HEK293 (cell line): ENCODE measurements around the gene IDI1.

ENCODE experiments used
- GLI2 ChIP-seq: fragments of 450-650 bp; formaldehyde crosslinking; IDR thresholded peaks from 2 replicates; pipeline ENCODE4; 2017; ENCODE audit warnings: missing biosample characterization, missing genetic modification characterization, low read depth, borderline replicate concordance
- PRDM1 ChIP-seq: fragments of 450-650 bp; formaldehyde crosslinking; IDR thresholded peaks from 2 replicates; pipeline ENCODE4; 2016; ENCODE audit warnings: missing biosample characterization, missing genetic modification characterization
- RBAK ChIP-seq: fragments of 450-650 bp; formaldehyde crosslinking; IDR thresholded peaks from 2 replicates; pipeline ENCODE4 v1.5.1; 2016; ENCODE audit warnings: missing biosample characterization, missing genetic modification characterization
- ZBTB8A ChIP-seq: fragments of 450-650 bp; formaldehyde crosslinking; IDR thresholded peaks from 2 replicates; pipeline ENCODE4 v1.5.1; 2016; ENCODE audit warnings: missing biosample characterization, missing genetic modification characterization
- ZFP37 ChIP-seq: fragments of 450-650 bp; formaldehyde crosslinking; IDR thresholded peaks from 2 replicates; pipeline ENCODE4 v1.5.1; 2016; ENCODE audit warnings: missing biosample characterization, missing genetic modification characterization
- ZNF274 ChIP-seq, 2 experiments: fragments of 200-500 bp in 1 of 2; fragments of 450-650 bp in 1 of 2; sonication (Bioruptor generic) in 1 of 2; formaldehyde crosslinking in 1 of 2; IDR thresholded peaks; 2 replicates each; pipeline versions ENCODE4 v1.5.1 to v1.6.1; 2014 to 2016; ENCODE audit warnings: borderline replicate concordance in 1 of 2, inconsistent platforms in 1 of 2, low read length in 1 of 2, missing biosample characterization in 1 of 2, missing genetic modification characterization in 1 of 2
- ZNF335 ChIP-seq: fragments of 450-650 bp; formaldehyde crosslinking; conservative IDR thresholded peaks from 2 replicates; pipeline ENCODE4 v1.5.1; 2016; ENCODE audit warnings: missing biosample characterization, missing genetic modification characterization
- ZNF530 ChIP-seq: fragments of 450-650 bp; formaldehyde crosslinking; IDR thresholded peaks from 2 replicates; pipeline ENCODE4 v1.5.1; 2016; ENCODE audit warnings: low read depth, missing biosample characterization, missing genetic modification characterization
- ZNF549 ChIP-seq: fragments of 450-650 bp; IDR thresholded peaks from 2 replicates; pipeline ENCODE4 v1.5.1; 2018; ENCODE audit warnings: missing biosample characterization, missing genetic modification characterization, mild to moderate bottlenecking, inconsistent platforms, moderate library complexity
- ZNF585B ChIP-seq: fragments of 450-650 bp; formaldehyde crosslinking; IDR thresholded peaks from 2 replicates; pipeline ENCODE4 v1.5.1; 2016; ENCODE audit warnings: missing biosample characterization, missing genetic modification characterization
- ZNF629 ChIP-seq: fragments of 450-650 bp; formaldehyde crosslinking; IDR thresholded peaks from 2 replicates; pipeline ENCODE4 v1.5.1; 2017; ENCODE audit warnings: missing biosample characterization, missing genetic modification characterization
- ZNF701 ChIP-seq: fragments of 450-650 bp; formaldehyde crosslinking; IDR thresholded peaks from 2 replicates; pipeline ENCODE4 v1.5.1; 2016; ENCODE audit warnings: missing biosample characterization, missing genetic modification characterization
- TF ChIP-seq, protein P1 (sequence below): fragments of 450-650 bp; formaldehyde crosslinking; IDR thresholded peaks from 2 replicates; pipeline ENCODE4 v1.5.1; 2016; ENCODE audit warnings: missing biosample characterization, missing genetic modification characterization

DNA sequence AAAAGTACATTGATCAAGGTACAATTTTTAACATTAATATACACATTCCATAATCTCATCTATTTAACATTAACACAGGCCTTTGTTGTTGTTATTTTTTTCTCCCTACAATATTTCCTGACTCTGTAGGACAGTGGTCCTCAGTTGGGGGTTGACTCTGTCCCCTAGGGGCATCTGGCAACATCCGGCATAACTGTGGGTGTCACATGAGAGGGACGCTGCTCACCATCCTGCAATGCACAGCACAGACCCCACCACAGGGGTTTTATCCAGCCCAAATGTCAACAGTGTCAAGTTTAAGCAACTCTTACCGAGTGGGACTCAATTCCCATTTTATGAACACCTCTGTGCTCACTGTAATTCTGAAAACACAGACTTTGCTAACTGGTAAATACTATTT lies 8.8 kb downstream of the IDI1 start:
- no peak for TF ChIP-seq ZBTB8A (tag by site-specific recombination)
- TF ChIP-seq, protein P1, sequence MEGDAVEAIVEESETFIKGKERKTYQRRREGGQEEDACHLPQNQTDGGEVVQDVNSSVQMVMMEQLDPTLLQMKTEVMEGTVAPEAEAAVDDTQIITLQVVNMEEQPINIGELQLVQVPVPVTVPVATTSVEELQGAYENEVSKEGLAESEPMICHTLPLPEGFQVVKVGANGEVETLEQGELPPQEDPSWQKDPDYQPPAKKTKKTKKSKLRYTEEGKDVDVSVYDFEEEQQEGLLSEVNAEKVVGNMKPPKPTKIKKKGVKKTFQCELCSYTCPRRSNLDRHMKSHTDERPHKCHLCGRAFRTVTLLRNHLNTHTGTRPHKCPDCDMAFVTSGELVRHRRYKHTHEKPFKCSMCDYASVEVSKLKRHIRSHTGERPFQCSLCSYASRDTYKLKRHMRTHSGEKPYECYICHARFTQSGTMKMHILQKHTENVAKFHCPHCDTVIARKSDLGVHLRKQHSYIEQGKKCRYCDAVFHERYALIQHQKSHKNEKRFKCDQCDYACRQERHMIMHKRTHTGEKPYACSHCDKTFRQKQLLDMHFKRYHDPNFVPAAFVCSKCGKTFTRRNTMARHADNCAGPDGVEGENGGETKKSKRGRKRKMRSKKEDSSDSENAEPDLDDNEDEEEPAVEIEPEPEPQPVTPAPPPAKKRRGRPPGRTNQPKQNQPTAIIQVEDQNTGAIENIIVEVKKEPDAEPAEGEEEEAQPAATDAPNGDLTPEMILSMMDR (tag by site-specific recombination) = no peak
- no peak for TF ChIP-seq PRDM1 (tag by site-specific recombination)
- TF ChIP-seq ZNF274 (IDR thresholded peaks at IDR 0.05; ENCODE audit: low read length) = no peak
- TF ChIP-seq ZNF274 (tag by site-specific recombination; IDR thresholded peaks at IDR 0.05; ENCODE audit: borderline replicate concordance) = no peak
- no peak for TF ChIP-seq ZNF701 (tag by site-specific recombination)
- TF ChIP-seq ZNF629 (tag by site-specific recombination) = no peak
- no peak for TF ChIP-seq ZNF335
- no peak for TF ChIP-seq ZFP37 (tag by site-specific recombination)
- TF ChIP-seq ZNF530 (tag by site-specific recombination) = no peak
- TF ChIP-seq GLI2 (tag by site-specific recombination) = no peak
- no peak for TF ChIP-seq ZNF549 (tag by site-specific recombination)
- no peak for TF ChIP-seq RBAK (tag by site-specific recombination)
- TF ChIP-seq ZNF585B (tag by site-specific recombination) = no peak
